MCF 10A (cell line): ENCODE results near the gene TMEM263. TPM values are rescaled to one million over a fixed set of nuclear protein-coding genes. Genes with fewer than 3 reads are reported as not detected.
A peak's percentile ranks its signal among the peaks of the same experiment; 100 is the strongest.

Source experiments
- BruUV-seq: library from RNA; stranded (reverse); fragments of 400-500 nt; replicated peaks from 2 replicates; lab custom pipeline; 2021; lab: Mats Ljungman, UMichigan
- CTCF ChIA-PET: fragments of 300-600 bp; sonication (Branson Sonifier 250); formaldehyde crosslinking; extraction: SDS; loops from one replicate; lab custom pipeline; 2021; ENCODE audit warnings: antibody characterized with exemption, inconsistent platforms; lab: Yijun Ruan, JAX
- POLR2A ChIA-PET: fragments of 300-600, 350-650 bp; sonication (Branson Sonifier 250); formaldehyde crosslinking; extraction: SDS; loops from one replicate; lab custom pipeline; 2020; ENCODE audit warnings: antibody characterized with exemption, inconsistent platforms; lab: Yijun Ruan, JAX
- DNase-seq: peaks from one replicate; pipeline ENCODE4 v3.0.0-alpha.2; 2018; ENCODE audit not compliant: unreplicated experiment
- H3K27ac Mint-ChIP-seq: one replicate; pipeline ENCODE4 v1.8.0; 2022; ENCODE audit warnings: mild to moderate bottlenecking, low read depth, mixed read lengths; ENCODE audit not compliant: unreplicated experiment
- H3K27me3 Mint-ChIP-seq: one replicate; pipeline ENCODE4 v1.8.0; 2022; ENCODE audit warnings: mixed read lengths; ENCODE audit not compliant: insufficient read depth, unreplicated experiment
- H3K36me3 Mint-ChIP-seq: one replicate; pipeline ENCODE4 v1.8.0; 2022; ENCODE audit warnings: mild to moderate bottlenecking, moderate library complexity, mixed read lengths; ENCODE audit not compliant: insufficient read depth, unreplicated experiment
- H3K4me1 Mint-ChIP-seq: one replicate; pipeline ENCODE4 v1.8.0; 2022; ENCODE audit warnings: mixed read lengths; ENCODE audit not compliant: insufficient read depth, unreplicated experiment
- H3K4me3 Mint-ChIP-seq: one replicate; pipeline ENCODE4 v1.8.0; 2022; ENCODE audit warnings: mild to moderate bottlenecking, moderate library complexity, mixed read lengths; ENCODE audit not compliant: unreplicated experiment
- H3K9me3 Mint-ChIP-seq: one replicate; pipeline ENCODE4 v1.8.0; 2022; ENCODE audit warnings: mixed read lengths; ENCODE audit not compliant: unreplicated experiment
- intact Hi-C: fragments of 100-400 bp; cut with micrococcal nuclease; formaldehyde crosslinking; loops from 2 replicates; pipeline ENCODE4 v1.14.1; 2022
- total RNA-seq: library from RNA; stranded (reverse); gene quantifications from 2 replicates; pipeline ENCODE4 v1.2.3, GENCODE V29; 2022
- TF ChIP-seq, protein P1 (sequence below): fragments of 200-600 bp; IDR thresholded peaks from one replicate; pipeline ENCODE4 v1.8.0; 2022; ENCODE audit warnings: antibody characterized with exemption, mild to moderate bottlenecking; ENCODE audit not compliant: unreplicated experiment

Gene TMEM263
- total RNA-seq, 1 experiment from 2014 or later, result 60.1 TPM

DNA sequence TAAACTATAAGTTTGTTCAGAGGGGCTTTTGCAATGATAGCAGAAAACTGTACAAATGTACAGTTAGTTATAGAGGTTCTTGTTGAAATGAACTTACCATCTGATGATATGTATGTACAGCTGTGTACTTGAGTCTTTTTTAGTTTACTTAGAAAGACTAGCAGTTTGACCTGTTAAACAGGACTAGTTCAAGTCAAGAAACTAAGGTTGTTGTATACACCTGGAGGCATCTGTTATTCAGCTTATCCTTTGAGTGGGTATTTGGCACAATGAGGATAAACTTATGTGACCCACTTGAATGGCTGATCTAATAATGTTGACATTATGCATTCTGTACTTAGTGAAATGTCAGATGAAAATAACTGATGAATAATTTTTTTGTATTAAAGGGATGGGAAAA, 17.8 kb downstream of the TMEM263 start:
- CTCF ChIA-PET, result no interaction called here
- BruUV-seq, result no TSS peak
- POLR2A ChIA-PET, result no interaction called here
- Mint-ChIP-seq H3K4me1 (peaks cover 20% of the 10 kb centered on the region), H3K4me3 (no peak overlapping the region), H3K27me3 (no peaks in the 10 kb centered on the region), H3K27ac (no peak overlapping the region), H3K9me3 (no peaks in the 10 kb centered on the region), H3K36me3 (peaks cover 33% of the 10 kb centered on the region)
- intact Hi-C loops, result no loop called here
- DNase-seq, result no peak
- TF ChIP-seq, protein P1, sequence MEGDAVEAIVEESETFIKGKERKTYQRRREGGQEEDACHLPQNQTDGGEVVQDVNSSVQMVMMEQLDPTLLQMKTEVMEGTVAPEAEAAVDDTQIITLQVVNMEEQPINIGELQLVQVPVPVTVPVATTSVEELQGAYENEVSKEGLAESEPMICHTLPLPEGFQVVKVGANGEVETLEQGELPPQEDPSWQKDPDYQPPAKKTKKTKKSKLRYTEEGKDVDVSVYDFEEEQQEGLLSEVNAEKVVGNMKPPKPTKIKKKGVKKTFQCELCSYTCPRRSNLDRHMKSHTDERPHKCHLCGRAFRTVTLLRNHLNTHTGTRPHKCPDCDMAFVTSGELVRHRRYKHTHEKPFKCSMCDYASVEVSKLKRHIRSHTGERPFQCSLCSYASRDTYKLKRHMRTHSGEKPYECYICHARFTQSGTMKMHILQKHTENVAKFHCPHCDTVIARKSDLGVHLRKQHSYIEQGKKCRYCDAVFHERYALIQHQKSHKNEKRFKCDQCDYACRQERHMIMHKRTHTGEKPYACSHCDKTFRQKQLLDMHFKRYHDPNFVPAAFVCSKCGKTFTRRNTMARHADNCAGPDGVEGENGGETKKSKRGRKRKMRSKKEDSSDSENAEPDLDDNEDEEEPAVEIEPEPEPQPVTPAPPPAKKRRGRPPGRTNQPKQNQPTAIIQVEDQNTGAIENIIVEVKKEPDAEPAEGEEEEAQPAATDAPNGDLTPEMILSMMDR, result no peak

DNA sequence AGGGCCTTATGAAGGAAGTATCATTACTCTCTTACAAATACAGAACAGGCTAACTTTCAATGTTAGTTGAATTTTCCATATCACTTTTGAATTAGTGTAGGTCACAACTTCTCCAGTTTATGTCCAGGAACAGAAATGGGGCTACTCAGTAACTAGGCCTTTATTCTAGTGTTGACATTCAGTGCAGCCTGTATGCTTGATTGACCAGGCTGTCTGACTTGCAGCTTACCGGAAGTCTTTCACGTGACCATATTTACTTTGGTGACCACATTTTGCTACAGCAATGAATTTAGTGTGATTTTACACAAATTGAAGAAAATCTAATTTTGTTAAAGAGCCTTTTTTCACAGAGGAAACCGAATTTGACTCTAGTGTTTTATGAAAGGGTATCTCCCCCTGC, 18.8 kb downstream of the TMEM263 start:
- Mint-ChIP-seq H3K4me1 (peaks cover 20% of the 10 kb centered on the region), H3K27ac (no peak overlapping the region), H3K36me3 (peaks cover 23% of the 10 kb centered on the region), H3K9me3 (no peaks in the 10 kb centered on the region), H3K4me3 (no peak overlapping the region), H3K27me3 (no peaks in the 10 kb centered on the region)
- TF ChIP-seq, protein P1, result no peak
- ChIA-PET POLR2A (interaction anchor here (1.1 kb wide), 1 partner anchor 14 kb away, joined by 3 read pairs; no protein-coding TSS in a partner anchor), CTCF (no interaction called here)
- DNase-seq, result no peak
- intact Hi-C loops, result no loop called here
- no TSS peak for BruUV-seq

DNA sequence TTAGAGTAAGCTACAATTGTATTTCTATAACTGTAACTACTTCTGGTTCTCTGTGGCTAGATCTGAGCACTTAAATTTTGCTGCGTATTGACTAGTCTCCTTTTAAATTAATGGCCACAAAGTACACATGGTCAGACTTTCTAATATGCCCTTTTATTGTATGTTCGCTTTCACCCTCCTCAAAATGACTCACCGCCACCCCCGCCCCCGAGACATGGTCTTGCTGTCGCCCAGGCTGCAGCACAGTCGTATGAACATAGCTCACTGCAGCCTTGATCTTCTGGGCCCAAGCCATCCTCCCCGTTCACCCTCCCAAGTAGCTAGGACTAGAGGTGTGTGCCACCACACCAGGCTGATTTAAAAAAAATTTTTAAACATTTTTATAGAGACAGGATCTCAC, 19.4 kb downstream of the TMEM263 start:
- Mint-ChIP-seq H3K36me3 (peaks cover 23% of the 10 kb centered on the region), H3K4me1 (peaks cover 20% of the 10 kb centered on the region), H3K9me3 (no peaks in the 10 kb centered on the region), H3K27me3 (no peaks in the 10 kb centered on the region), H3K27ac (no peak overlapping the region), H3K4me3 (no peak overlapping the region)
- intact Hi-C loops, result no loop called here
- no peak for DNase-seq
- ChIA-PET POLR2A (interaction anchor here (1.1 kb wide), 1 partner anchor 14 kb away, joined by 3 read pairs; no protein-coding TSS in a partner anchor), CTCF (no interaction called here)
- TF ChIP-seq, protein P1, result no peak
- BruUV-seq, result no TSS peak

DNA sequence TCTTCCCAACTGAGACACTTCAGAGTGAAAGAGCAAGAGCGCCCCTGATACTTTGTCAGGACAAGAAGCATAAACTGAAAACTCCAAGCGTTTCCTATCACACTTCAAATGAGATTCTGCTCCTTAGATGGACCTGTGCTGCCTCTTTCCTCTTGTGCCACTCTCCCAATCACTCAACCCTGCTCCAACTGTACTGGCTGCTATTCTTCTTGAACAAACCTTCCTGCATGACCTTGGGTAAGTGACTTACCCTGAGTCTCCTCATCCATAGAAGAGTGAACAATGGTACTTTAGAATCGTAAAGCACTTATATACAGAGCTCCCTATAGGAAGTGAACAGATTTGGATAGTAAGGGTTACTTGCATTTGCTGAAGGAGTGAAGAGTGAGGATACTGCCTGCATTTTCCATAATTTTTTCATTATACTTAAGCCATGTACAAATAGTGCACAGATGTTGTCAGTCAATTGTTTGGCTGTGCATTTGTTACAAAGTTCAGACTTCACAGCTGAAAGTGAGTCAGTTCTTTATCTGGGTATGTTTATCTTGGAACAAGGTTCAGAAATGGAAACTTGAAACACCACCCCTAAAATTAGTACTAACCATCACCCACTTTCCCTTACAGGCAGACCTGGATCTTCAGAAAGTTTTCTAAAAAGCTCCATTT, 20.4 kb downstream of the TMEM263 start:
- H3K9me3 Mint-ChIP-seq, result no peaks in the 10 kb centered on the region
- POLR2A ChIA-PET, result interaction anchor here (1.2 to 2.7 kb wide), 2 partner anchors 11 to 15 kb away, joined by 7 to 13 read pairs; partner anchors contain the start of gene MTERF2
- peak; percentile 47 for DNase-seq
- peaks cover 18% of the 10 kb centered on the region for H3K36me3 Mint-ChIP-seq
- H3K27me3 Mint-ChIP-seq, result no peaks in the 10 kb centered on the region
- peak overlapping the region; percentile 64 for H3K27ac Mint-ChIP-seq
- CTCF ChIA-PET, result interaction anchor here (0.5 to 0.8 kb wide), 3 partner anchors 11 to 943 kb away, joined by 3 read pairs; partner anchors contain the start of gene MTERF2
- H3K4me1 Mint-ChIP-seq, result peaks cover 20% of the 10 kb centered on the region
- no TSS peak for BruUV-seq
- intact Hi-C loops, result no loop called here
- TF ChIP-seq, protein P1, result no peak
- H3K4me3 Mint-ChIP-seq, result no peak overlapping the region
